ENCODE results near the gene CCR9.

Gene CCR9

DNA sequence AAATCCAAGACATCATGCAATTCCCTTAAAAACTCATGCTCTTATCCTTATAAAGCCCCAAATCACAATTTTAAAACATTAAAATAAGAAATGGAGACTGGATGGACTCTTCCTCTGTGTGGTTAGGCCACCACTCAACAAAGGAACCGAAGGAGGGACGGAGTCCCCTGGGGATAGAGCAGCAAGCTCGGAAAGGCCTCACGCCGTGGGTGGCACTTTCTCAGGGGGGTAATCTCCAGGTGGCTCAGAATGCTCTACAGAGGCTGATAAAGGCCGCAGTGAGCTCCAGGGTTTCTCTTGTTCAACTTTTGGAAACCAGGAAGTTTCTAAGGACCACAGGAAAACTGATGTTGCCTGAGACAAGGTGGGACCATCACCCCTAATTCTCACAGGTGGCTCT, 23.2 kb downstream of the CCR9 start:
- DNase-seq, result no peak

GRCh38 chr3:45910892-45911291, 24.5 kb downstream of the CCR9 start:
- DNase-seq, result no peak

DNA sequence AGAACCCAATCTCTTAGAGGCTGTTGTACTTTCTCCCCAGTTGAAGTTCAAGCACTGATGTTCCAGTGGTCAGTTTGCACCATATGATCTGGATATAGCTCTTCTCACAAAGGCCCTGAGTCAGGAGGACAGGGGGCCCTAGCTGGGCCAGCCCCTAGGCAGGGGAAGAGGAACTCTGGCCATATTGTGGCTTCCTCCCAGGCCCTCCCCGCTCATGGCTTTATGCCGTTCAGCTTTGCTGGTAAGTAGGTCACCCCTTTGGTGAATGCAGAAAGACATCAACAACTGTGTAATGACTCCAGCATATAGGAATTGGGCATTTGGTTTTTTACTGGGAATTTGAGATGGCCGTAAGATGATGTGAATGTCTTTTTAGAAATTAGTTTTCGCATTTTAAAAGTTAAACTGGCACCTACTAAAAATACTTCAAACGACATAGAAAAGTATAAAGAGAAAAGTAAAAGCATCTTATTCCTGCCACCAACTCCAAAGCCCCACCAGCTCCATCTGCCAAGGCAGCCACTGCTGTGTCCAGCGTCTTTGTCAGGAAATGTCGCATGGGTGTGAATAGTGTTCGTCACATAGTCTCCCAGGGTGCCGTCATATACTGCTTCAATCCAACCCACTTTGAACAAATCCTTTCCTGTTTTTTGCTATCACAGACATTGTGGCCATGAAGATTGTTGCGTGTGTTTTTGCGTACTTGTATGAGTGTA, 25.3 kb downstream of the CCR9 start:
- DNase-seq, result no peak

DNA sequence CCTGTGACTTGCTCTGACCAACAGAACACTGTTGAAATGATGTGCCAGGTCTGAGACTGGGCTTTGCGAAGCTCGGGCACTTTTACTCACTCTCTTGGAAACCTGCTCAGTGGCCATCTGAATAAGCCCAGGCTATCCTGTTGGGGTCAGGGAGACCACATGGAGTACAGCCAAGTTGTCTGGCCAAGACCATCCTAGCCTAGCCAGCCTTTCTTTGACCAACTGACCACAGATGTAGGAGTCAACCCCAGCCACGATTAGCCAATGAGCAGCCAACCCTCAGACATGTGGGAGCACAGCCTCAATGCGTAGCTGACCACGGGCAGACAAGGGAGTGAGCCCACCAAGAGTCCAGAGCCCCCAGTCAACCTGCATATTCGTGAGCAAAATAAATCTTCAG, 26.1 kb downstream of the CCR9 start:
- DNase-seq, result no peak

DNA sequence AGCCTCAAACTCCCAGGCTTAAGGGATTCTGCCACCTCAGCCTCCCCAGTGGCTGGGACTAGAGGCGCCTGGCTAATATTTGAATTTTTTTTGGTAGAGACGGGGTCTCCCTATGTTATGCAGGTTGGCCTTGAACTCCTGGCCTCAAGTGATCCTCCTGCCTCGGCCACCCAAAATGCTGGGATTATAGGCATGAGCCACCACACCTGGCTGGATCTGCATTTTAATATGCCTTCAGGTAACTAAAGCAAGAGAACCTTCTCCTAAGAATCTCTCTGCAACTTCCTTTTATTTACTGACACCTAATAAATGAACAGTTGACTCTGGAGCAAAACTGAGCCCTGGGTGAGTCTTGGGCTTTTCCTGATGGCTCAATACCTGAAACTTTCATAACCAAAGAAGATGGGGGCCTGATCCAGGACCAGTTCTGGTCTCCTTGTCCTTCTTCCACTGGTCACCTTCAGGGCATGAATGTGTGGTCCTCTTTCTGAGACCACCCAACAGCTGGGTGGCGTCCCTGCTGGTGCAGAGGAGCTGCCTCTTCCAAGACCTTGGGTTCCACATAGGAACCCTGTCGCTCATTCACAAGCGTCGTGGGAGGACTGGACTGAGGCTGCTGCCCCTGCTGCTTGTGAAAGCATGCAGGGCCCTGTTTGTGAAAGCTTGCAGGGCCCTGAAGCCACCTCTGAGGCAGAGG, 28.2 kb downstream of the CCR9 start:
- no peak for DNase-seq

GRCh38 chr3:45915059-45915439, 28.7 kb downstream of the CCR9 start:
- DNase-seq, result no peak

GRCh38 chr3:45915518-45916231, 29.3 kb downstream of the CCR9 start:
- DNase-seq, result no peak

- peak; percentile 38 for DNase-seq
Measured at GRCh38 chr3:45917146-45917898, 31.0 kb downstream of the CCR9 start.

GRCh38 chr3:45921158-45922038, 35.1 kb downstream of the CCR9 start:
- DNase-seq, result no peak

- no peak for DNase-seq
Measured at GRCh38 chr3:45922039-45922326, 35.6 kb downstream of the CCR9 start.

DNA sequence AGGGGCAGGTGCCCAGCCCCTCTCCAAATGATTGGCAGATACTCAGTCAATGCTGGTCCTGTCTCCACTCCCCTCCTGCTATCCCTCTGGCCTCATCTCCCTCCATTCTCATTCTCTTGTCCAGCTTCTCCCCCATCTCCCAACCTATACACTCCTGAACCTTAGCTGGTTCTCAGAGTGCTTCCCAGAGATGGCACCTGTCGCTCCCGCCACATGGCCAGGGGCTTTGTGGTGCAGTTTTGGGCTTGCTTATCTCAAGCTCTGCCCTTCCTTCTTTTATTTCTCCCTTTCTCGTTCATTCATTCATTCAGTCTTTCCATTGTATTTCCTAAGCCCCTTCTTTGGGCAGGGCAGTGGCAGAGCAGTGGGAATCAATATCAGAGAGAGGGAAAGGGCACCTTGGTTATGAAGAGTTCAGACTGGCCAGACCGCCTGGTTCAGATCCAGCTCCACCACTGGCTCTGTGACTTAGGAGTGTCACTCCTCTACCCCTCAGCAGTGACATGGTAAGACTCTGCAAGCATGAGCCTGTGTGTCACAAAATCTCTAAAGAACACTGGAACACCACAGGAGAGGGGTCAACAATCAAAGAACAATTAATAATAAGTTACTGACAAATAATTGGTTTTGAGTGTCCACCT, 36.7 kb downstream of the CCR9 start:
- no peak for DNase-seq

- no peak for DNase-seq
Measured at GRCh38 chr3:45923755-45924154, 37.4 kb downstream of the CCR9 start.

DNA sequence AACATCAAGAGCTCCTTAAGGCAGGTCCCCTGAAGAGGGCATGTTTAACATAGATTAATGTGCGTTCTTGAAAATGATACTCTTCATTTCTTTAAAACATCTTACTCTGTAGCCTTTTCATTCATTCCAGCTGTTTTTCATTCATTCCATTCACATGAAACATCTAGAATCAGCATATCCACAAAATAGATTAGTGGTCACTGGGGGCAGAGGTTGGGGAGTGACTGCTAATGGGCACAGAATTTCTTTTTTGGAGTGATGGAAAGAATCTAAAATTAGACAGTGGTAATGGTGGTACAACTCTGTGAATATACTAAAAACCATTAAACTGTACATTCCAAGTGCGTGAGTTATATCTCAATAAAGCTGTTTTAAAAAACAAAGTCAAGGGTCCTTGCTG, 41.5 kb downstream of the CCR9 start:
- DNase-seq, result no peak

DNA sequence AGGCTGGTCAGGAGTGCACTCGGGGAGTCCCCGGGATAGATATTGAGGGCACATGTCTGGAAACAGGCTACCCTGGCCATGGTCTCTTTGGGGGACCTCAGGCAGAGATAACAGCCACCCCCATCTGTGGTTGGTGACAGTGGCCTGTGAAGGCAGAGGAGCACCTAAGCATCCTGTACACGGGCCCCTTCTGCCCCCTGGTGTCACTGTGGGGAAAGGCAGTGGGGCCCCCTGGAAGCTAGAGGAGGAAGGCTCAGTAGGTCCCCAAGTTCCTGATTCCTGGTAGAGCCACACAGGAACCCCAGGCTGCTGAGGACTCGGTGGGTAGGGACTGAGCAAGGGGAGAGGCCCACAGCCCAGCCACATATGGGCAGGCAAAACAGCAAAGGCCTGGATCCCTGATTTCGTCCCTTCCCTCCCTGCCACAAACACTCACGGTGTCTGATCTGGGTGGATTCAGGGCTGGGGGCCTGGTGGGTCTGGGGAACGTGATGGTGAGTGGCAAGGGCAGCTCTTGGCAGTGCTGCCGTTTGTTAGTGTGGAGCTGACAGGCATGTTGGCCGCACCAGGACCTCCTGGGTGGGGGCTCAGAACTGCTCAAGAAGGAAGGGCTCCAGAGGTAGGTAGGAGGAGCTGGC, 42.8 kb downstream of the CCR9 start:
- DNase-seq, result no peak

- DNase-seq, result no peak
Measured at GRCh38 chr3:45931496-45931895, 45.2 kb downstream of the CCR9 start.

DNA sequence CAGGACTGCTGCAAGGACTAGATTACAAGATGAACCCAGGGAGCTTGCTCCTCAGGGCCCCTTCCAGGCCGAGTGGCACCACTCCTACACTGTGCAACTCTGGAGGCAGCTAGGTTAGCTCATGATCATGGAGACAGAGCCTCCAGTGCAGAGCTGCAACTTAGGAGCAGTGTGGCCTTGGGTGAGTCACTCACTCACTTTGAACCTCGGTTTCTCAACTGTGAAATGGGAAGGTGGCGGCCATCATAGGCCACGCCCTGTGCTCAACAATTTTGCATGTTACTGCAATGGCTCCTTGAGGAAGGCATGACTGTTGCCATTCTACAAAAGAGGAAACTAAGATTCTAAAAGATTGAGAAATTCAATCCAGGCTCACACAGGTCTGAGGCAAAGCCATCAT, 45.8 kb downstream of the CCR9 start:
- no peak for DNase-seq

DNA sequence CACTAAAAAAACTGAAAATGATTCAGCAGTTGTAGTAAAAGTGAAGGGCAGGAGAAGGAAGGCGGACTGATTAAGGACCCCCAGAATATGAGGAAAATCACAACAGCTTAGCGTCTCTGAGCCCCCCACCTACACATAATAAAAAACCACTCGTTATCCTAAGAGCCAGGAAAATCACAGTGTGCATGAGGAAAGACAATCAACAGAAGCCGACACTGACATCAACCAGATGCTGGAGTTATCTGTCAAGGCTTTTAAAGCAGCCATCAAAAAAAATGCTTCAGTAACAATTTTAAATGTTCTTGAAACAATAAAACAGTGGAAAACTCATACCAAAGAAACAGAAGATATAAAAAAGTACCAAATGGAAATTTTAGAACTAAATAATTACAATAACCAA, 47.2 kb downstream of the CCR9 start:
- no peak for DNase-seq

DNA sequence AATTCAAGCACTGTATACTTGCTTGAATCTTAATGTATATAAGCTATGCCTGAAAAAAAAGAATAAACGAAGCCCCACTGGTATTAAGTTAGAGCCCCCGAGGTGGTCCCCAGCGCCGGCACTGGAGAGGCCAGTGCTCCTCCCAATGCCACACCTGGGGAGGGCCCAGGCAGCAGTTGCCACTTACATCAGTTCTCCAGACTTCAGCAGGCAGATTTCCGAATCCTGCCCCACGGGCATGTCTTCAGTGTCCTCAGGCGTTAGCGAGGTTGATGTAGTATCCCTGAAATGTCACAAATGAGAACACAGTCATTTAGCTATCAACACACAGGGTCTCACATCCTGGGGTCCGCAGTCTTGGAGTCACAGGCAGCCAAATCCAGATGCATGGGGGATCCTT, 49.9 kb downstream of the CCR9 start:
- DNase-seq, result no peak

DNA sequence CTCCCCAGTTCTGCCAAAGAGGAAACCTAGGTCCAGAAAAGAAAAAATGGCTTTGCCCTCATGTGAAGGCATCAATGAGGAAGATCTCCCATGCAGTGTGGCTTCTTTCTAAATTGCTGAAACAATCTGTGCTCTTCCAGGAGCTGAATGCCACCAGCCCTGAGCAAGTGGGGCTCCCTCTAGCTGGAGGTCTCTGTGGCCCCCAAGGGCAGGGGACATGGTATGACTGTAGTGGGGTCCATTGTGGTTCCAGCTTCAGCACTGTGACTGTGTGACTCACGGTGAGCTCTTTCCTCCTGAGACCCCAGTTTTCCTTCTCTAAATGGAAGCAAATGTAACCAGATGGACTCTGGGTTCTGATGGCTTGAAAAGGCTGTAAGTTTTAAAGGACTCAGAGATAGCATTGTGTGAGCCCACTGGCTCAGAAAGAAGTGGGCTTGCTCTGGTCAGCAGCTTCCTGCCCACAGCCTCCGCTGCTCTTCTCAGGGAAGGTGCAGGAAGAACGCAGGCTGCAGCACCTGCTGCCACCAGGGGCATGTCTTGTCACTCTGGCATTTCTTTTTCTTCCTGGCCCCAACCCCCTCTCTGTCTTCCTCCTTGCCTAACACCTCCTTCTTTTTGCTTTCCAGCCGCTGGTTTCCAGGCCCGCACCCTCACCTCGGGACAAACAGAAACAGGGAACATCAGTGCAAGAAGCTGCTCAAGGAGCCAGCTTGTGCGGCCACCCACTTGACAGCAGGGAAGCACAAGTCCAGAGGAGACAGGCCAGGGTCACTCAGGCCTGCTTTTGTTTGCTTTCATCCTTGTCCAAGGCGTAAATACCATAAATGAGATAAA, 51.1 kb downstream of the CCR9 start:
- DNase-seq, result no peak

- no peak for DNase-seq
Measured at GRCh38 chr3:45938043-45938435, 51.7 kb downstream of the CCR9 start.

GRCh38 chr3:45938864-45939263, 52.5 kb downstream of the CCR9 start:
- peak; percentile 9 for DNase-seq

Measured in NCI-H510A (cell line).